ENCODE results near the gene ZFP62. TPM values are rescaled to one million over a fixed set of nuclear protein-coding genes. Genes with fewer than 3 reads are reported as not detected.

ZFP62 gene
- total RNA-seq, 1 donor from 2014 or later = 65.4 TPM

GRCh38 chr5:180808461-180809000 lies 52.5 kb downstream of the ZFP62 start:
- H3K79me2 ChIP-seq (ENCODE audit: low read depth) = peaks cover 59% of the 10 kb centered on the region
- TF ChIP-seq EZH2phosphoT487 (IDR thresholded peaks at IDR 0.05) (no peak), EZH2 (IDR thresholded peaks at IDR 0.05) (no peak)
- TF ChIP-seq, protein P1, sequence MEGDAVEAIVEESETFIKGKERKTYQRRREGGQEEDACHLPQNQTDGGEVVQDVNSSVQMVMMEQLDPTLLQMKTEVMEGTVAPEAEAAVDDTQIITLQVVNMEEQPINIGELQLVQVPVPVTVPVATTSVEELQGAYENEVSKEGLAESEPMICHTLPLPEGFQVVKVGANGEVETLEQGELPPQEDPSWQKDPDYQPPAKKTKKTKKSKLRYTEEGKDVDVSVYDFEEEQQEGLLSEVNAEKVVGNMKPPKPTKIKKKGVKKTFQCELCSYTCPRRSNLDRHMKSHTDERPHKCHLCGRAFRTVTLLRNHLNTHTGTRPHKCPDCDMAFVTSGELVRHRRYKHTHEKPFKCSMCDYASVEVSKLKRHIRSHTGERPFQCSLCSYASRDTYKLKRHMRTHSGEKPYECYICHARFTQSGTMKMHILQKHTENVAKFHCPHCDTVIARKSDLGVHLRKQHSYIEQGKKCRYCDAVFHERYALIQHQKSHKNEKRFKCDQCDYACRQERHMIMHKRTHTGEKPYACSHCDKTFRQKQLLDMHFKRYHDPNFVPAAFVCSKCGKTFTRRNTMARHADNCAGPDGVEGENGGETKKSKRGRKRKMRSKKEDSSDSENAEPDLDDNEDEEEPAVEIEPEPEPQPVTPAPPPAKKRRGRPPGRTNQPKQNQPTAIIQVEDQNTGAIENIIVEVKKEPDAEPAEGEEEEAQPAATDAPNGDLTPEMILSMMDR (IDR thresholded peaks at IDR 0.05) = no peak
- peaks cover 31% of the 10 kb centered on the region for H3K4me1 ChIP-seq
- peaks cover 2% of the 10 kb centered on the region for H4K20me1 ChIP-seq (ENCODE audit: low read depth)
- peak overlapping the region; percentile 85 for H3K4me3 ChIP-seq
- no peak overlapping the region for H3K27ac ChIP-seq
- no peak for DNase-seq (ENCODE audit: low spot score)
- H3K36me3 Mint-ChIP-seq = no peaks in the 10 kb centered on the region
- no peaks in the 10 kb centered on the region for H3K9me3 ChIP-seq (ENCODE audit: low read depth)
- peaks cover 47% of the 10 kb centered on the region for H3F3A ChIP-seq (ENCODE audit: low read depth)
- peak overlapping the region; percentile 87 for H3K4me3 Mint-ChIP-seq
- no peaks in the 10 kb centered on the region for H3K27me3 ChIP-seq
- H3K27me3 Mint-ChIP-seq (ENCODE audit: insufficient read depth, low read depth) = peaks cover 2% of the 10 kb centered on the region
- peaks cover 57% of the 10 kb centered on the region for H3K4me1 Mint-ChIP-seq
- no peaks in the 10 kb centered on the region for H3K36me3 ChIP-seq
- H2AFZ ChIP-seq (replicated peaks) = no peak overlapping the region
- H3K9me3 Mint-ChIP-seq = no peaks in the 10 kb centered on the region
- no peak overlapping the region for H3K27ac Mint-ChIP-seq
- peak overlapping the region; percentile 78 for H3K4me2 ChIP-seq
- H3K9ac ChIP-seq = no peak overlapping the region

- H3F3A ChIP-seq (ENCODE audit: low read depth) = peaks cover 54% of the 10 kb centered on the region
- no peaks in the 10 kb centered on the region for H3K36me3 Mint-ChIP-seq
- H3K9me3 Mint-ChIP-seq = no peaks in the 10 kb centered on the region
- H3K9me3 ChIP-seq (ENCODE audit: low read depth) = no peaks in the 10 kb centered on the region
- H3K27me3 Mint-ChIP-seq (ENCODE audit: insufficient read depth, low read depth) = peaks cover 2% of the 10 kb centered on the region
- H3K27ac Mint-ChIP-seq = peak overlapping the region; percentile 72
- no peak overlapping the region for H3K9ac ChIP-seq
- peak overlapping the region; percentile 74 for H3K4me3 Mint-ChIP-seq
- TF ChIP-seq EZH2phosphoT487 (IDR thresholded peaks at IDR 0.05) = no peak
- TF ChIP-seq, protein P1 (IDR thresholded peaks at IDR 0.05) = no peak
- no peak for TF ChIP-seq EZH2 (IDR thresholded peaks at IDR 0.05)
- peaks cover 2% of the 10 kb centered on the region for H4K20me1 ChIP-seq (ENCODE audit: low read depth)
- peak overlapping the region; percentile 85 for H3K4me3 ChIP-seq
- no peaks in the 10 kb centered on the region for H3K36me3 ChIP-seq
- H3K27ac ChIP-seq = no peak overlapping the region
- no peak for DNase-seq (ENCODE audit: low spot score)
- H3K79me2 ChIP-seq (ENCODE audit: low read depth) = peaks cover 61% of the 10 kb centered on the region
- H3K27me3 ChIP-seq = no peaks in the 10 kb centered on the region
- H2AFZ ChIP-seq (replicated peaks) = no peak overlapping the region
- H3K4me1 Mint-ChIP-seq = peaks cover 61% of the 10 kb centered on the region
- H3K4me1 ChIP-seq = peaks cover 38% of the 10 kb centered on the region
- peak overlapping the region; percentile 78 for H3K4me2 ChIP-seq
Measured at GRCh38 chr5:180807654-180808414, 53.2 kb downstream of the ZFP62 start.

DNA sequence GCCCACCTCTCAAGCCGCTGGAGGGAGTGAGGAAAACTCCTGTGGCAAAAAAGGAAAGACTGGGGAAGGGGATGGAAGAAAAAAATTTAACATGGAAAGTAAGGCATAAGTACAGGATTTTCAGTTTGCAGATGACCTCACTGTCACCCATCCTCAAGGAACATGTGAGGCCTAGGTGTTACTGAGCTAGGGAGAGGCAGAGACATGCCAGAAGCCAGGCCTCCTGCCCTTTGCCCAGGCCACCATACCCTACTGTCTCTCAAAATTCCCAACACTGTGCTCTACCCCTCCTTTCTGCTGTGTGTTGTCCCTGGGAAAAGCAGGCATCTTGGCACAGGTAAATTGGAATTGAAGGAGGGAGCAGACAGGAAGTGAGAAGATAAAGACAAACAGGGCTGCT lies 54.0 kb downstream of the ZFP62 start:
- no peak overlapping the region for H3K27ac ChIP-seq

More for the DNA sequence above, 54.0 kb downstream of the ZFP62 start:
- peak overlapping the region; percentile 78 for H3K4me2 ChIP-seq
- H4K20me1 ChIP-seq (ENCODE audit: low read depth) = peaks cover 7% of the 10 kb centered on the region
- H3F3A ChIP-seq (ENCODE audit: low read depth) = peaks cover 50% of the 10 kb centered on the region
- H3K27me3 Mint-ChIP-seq (ENCODE audit: insufficient read depth, low read depth) = peaks cover 2% of the 10 kb centered on the region
- no peaks in the 10 kb centered on the region for H3K36me3 ChIP-seq
- H3K9me3 ChIP-seq (ENCODE audit: low read depth) = no peaks in the 10 kb centered on the region
- no peaks in the 10 kb centered on the region for H3K9me3 Mint-ChIP-seq
- H3K27me3 ChIP-seq = no peaks in the 10 kb centered on the region
- no peak overlapping the region for H3K4me3 ChIP-seq
- peak overlapping the region; percentile 74 for H3K4me3 Mint-ChIP-seq
- no peak overlapping the region for H3K9ac ChIP-seq
- peaks cover 65% of the 10 kb centered on the region for H3K79me2 ChIP-seq (ENCODE audit: low read depth)
- H3K4me1 ChIP-seq = peaks cover 38% of the 10 kb centered on the region
- H3K36me3 Mint-ChIP-seq = no peaks in the 10 kb centered on the region
- H2AFZ ChIP-seq (replicated peaks) = no peak overlapping the region
- H3K4me1 Mint-ChIP-seq = peaks cover 61% of the 10 kb centered on the region
- TF ChIP-seq, protein P1 (IDR thresholded peaks at IDR 0.05) = no peak
- TF ChIP-seq EZH2phosphoT487 (IDR thresholded peaks at IDR 0.05) = no peak
- no peak for TF ChIP-seq EZH2 (IDR thresholded peaks at IDR 0.05)
- DNase-seq (ENCODE audit: low spot score) = no peak
- H3K27ac Mint-ChIP-seq = peak overlapping the region; percentile 47
